HG02884 (cell line): ENCODE measurements around the gene FHOD1.
A peak's percentile ranks its signal among the peaks of the same experiment; 100 is the strongest.

Experiments used
- ATAC-seq: cut with Tn5 transposase; IDR thresholded peaks from one replicate; pipeline ENCODE4 v1.9.1; 2021; ENCODE audit warnings: mild to moderate bottlenecking, moderate library complexity; ENCODE audit not compliant: unreplicated experiment

Gene FHOD1

DNA sequence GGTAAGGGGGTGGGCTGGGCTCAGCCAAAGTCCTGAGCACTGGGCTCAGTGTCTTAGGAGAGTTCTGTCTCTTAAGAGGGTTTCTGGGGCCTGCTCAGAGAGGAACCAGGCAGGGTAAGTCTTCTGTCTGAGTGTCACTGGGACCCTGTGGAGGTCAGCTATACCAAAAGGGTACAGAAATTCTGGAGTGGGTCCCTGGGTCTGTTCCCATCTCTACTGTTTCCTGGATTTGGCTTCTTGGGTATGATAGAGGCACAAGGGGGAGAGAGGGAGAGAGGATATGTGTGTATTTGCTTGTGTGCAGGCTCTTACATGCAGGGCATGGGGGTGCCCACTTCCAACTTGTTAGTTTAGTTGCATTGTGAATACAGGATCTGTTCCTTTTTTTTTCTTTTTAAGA lies 53.7 kb downstream of the FHOD1 start:
- no peak for ATAC-seq

DNA sequence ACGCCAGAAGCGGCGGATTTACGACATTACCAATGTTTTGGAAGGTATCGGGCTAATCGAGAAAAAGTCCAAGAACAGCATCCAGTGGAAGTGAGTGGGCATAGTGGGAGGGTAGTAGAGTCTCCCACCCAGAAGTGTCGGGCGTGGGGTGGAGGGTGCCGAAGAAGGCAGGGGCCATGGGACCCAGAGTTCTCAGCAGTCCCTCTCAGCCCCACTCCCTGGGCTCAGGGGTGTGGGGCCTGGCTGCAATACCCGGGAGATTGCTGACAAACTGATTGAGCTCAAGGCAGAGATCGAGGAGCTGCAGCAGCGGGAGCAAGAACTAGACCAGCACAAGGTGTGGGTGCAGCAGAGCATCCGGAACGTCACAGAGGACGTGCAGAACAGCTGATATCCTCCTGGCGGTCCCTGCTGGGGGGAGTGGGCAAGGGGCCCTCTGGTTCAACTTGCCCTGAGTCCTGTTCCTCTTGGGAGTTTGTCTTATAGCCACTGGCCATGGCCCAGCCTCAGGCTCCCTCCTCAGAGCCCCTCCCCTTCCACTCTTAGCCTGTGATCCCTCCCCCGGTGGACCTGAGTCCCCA lies 54.4 kb downstream of the FHOD1 start:
- ATAC-seq, result no peak

DNA sequence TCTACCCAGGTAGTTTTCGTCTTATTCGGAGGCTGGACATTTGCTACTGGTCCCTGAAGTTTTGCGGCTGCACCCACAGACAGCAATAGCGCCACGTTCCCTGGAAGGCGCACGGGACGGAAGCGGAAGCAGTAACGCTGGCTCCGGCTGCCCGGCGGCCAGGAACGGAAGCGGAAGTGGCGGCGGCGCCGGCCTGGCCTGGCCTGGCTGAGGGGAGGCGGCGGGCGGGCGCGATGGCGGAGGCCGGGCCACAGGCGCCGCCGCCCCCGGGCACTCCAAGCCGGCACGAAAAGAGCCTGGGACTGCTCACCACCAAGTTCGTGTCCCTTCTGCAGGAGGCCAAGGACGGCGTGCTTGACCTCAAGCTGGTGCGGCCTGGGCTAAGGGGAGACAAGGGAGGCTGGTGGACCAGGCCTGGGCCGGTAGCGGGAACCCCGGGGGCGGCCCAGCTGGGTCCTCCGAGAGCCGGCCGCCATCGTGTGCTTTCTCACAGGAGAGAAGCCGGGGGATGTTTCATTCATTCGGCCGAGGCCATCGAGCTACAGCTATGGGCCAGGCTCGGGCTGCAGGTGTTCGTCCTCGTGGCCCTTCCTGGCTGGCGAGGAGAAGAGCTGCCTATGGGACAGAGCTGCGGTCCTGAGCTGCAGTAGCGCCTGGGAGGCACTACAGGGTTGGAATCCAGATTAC lies 55.1 kb downstream of the FHOD1 start, which contains the start of gene E2F4:
Gene E2F4 (plus strand): TSS at position 161 of the 687 bp plus-strand sequence. CDS start 73 bp downstream, at position 234.
- ATAC-seq, result peak; percentile 94

DNA sequence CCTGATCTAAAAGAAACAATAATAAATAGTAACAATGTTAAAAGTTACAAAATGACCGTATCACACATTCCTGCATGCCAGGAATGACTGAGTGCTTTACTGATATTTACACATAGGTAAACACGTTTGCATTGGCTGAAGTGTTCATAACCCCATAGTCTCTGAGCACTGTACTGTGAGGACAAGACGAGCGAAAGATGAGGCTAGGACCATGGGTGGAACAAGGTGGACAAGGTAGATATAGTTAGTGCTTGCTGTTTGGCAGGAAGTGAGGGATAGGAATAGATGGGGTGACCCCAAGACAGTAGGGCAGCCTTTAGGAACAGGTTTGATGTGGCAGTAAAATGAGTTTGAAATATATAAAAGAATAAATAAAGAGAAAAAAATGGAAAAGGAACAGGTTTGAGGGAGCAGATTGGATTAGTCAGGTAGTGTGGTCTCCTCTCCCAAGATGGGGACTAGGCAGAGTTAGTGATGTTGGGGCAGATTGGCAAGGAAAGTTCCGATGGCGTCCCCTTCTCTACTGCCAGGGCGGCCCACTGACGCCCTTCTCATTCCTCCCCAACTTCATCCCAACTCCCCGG lies 55.8 kb downstream of the FHOD1 start:
- ATAC-seq, result no peak

DNA sequence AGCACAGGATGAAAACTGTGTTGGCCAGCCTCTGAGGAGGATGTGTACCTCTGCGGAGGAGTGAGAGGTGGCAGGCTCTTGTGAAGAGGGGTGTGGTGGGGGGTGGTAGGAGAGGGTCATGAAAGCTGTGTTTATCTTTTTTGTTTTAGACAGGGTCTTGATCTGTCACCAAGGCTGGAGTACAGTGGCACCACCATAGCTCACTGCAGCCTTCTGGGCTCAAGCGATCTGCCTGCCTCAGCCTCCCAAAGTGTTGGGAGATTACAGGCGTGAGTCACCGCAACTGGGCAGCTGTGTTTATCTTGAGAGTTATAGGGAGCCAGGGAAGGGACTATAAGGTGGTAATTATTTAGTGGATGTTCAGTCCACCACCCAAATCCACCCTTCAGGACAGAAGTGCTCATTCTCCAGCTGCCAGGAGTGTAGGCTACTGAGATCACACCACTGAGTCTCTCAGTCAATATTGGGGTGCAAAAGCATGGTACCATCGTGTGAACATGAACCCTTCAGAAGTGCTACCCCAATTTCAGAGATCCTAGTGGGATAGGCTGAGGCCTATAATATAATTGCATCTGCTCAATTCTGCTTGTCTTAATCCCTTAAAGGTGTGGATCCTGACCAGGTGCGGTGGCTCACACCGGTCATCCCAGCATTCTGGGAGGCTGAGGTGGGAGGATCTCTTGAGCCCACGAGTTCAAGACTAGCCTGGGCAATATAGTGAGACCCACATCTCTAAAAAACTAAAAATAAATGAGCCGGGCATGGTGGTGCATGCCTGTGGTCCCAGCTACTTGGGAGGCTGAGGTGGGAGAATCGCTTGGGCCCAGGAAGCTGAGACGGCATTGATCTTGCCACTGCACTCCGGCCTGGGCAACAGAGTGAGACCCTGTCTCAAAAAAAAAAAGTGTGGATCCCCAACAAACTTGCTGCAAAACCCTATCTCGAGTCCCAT lies 56.6 kb downstream of the FHOD1 start:
- ATAC-seq, result no peak

DNA sequence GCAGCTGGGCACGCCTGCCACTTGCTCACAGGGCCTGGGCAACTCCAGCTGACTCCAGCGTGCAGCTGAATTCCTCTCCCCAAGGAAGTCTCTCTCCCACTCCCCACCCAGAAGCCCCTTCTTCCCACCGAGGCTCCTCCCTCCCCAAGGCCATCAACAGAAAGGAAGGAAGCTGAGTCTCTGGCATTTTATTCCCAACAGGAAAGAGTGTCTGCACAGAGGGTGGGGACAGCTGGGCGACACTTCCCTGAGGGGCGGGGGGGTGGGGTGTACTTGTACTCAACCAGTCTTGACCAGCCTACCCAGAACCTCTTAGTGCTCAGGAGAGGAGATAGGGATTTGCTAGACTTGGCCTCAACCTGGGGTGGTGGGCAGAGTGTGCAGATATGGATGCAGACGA lies 57.2 kb downstream of the FHOD1 start, which contains the start of gene EXOC3L1:
Gene EXOC3L1 (minus strand): TSS at position 96 of the 400 bp plus-strand sequence. CDS start 460 bp downstream, outside the sequence.
- ATAC-seq, result no peak

DNA sequence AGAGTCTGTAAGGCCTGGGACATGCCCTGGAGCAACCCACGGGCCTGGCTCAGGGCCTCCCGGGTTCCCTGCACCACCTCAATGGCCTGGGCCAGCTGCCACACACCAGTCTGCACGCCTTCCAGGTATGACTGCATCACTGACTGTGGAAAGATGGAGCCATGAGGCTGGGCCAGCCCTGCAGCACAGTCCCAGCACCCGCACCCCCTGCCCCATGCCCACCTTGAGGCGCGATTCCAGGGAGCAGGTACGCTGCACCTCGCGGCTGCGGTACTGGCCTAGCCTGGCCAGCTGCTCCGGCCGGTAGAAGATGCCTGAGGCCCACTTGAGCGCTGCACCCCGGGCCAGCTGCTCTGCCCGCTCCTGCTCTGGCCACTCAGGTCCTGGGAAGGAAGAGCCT lies 58.5 kb downstream of the FHOD1 start:
- no peak for ATAC-seq

DNA sequence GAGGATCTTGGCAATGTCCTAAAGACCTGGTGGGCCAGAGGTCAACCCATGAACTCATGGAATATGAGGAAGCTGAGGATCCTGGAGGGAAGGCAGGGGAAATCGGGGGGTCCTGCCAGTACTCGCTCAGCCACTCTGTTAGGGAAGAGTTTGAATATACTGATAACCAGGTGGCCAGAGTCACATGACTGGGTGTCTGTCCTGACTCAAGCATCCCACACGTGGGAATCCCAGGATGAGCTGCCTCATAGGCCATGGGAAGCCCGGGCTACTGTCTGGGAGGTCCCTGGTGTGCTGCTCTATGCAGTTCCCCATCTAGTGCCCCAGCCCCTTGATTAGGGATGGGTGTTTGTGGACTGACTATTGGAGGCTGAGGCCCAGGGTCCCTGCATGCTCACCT lies 59.0 kb downstream of the FHOD1 start:
- ATAC-seq, result no peak

DNA sequence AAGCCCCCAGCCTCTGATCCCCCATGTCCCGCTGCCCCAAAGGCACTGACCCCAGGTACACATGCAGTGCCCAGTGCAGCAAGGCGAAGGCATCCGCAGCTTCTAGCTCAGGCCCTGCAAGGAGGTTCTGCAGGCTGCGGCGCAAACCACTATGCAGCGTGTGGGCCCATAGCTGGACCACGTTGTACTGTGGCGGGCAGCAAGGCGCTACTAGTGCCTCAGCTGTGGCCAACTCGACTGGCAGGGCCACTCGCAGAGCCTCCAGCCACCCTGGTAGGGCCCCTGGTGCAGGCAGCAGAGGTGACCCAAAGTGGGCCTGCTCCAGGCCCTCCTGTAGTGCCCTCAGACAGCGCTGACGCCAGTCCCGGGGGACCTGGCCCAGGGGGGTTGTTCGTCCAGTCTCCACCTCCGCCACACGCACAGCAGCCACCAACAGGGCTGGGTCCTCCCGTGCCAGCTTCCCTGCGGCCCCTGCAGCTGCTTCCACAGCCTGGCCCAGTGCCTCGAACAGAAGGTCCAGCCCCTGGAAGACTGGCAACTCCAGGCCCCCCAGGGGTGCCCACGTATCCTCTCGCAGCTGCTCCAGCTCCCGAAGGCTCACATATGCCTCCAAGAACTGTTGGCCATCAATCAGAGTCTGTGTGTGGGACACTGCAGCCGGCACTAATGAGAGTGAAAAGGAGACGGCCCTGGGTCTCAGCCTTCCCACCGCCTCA lies 59.9 kb downstream of the FHOD1 start:
- ATAC-seq, result no peak

DNA sequence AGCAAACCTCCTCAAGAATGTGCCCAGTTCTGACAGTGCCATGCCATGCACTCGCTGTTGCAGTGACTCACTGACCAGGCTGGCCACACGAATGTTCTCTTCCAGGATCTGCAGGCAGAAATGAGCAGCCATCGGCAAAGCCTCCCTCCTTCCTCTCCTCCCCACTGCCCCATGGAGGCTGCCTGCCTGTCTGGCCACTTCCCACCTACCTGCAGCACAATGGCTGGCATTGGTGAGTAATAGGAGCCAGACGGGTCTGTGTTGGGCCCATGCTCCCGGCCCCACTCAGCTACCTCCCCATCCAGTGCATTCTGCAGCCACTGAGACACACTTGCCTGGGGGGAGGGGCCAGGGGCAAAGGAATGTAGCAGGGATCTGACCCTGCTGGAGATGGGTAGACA lies 60.7 kb downstream of the FHOD1 start:
- ATAC-seq, result no peak

DNA sequence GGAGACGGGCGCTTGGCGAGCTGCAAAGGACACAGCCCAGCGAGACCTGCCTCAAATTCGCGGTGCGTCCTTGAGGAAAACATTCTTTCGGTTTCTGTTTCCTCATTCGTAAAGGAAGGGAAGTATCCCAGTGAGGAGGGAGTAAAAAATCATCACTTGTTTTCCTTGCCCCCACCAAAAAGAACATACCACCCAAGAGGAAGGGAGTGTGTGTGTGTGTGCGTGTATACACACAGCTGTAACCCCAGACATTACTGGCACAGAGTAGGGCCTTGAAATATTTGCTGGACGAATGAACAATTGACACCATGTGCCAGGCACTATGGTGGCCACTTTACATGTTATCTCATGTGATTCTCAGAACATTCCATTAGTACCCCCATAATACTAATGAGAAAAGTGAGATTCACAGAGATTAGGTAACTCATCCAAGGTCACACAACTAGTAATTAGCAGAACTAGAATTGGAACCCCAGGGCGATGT lies 61.6 kb downstream of the FHOD1 start:
- no peak for ATAC-seq

DNA sequence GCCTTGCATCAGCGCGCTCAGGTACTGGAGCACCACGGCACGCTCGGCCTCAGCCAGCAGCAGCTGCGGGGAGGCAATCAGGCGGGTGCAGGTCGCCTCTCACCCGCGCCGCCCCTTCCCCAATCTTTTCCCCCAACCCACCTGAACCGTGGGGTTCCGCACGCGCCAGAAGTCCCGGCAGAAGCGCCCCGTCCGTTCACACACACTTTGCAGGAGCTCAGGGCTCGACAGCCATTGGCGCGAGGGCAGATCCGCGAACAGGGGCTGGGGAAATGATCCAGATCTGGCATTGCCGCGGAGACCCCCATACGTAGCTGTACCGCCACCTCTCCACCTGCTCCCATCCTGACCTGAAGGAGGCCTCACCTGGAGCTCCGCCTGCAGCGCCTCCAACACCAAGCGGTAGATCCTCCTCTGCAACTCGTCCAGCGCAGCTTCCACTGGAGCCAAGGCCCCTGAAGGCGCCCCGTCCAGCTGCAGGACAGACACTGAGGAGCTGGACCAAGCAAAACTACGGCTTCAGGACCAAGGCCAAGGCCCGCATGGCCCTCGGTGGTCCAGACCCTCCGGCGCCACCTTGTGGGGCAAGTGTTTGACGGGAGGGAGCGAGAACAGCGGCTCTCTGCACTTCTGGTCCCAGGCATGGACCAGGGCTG lies 62.2 kb downstream of the FHOD1 start:
- no peak for ATAC-seq

DNA sequence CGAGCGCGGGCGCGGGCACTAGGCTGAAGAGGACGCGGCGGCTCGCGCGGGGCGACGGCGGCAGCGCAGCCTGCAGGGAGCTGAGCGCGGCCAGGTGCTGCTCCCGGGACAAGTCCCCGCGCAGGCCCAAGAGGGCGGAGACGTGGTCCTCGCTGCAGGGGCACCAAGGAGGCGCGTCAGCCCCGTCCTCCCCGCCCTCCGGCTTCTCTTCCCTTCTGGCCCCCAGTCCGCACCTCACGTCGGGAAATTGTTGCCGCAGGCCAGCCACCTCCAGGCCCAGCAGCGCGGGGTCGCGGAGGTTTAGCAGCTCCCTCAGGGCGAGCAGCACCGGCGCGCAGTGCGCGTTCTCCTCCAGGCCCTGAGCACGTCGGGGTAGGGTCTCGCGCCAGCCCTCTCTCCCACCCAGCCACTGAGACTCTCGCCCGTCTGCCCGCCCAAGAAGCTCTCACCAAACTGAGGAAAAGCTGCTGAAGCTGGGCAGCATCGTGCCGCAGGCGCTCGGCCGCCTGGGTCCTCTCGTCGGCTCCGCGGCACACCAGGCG lies 62.8 kb downstream of the FHOD1 start:
- no peak for ATAC-seq

DNA sequence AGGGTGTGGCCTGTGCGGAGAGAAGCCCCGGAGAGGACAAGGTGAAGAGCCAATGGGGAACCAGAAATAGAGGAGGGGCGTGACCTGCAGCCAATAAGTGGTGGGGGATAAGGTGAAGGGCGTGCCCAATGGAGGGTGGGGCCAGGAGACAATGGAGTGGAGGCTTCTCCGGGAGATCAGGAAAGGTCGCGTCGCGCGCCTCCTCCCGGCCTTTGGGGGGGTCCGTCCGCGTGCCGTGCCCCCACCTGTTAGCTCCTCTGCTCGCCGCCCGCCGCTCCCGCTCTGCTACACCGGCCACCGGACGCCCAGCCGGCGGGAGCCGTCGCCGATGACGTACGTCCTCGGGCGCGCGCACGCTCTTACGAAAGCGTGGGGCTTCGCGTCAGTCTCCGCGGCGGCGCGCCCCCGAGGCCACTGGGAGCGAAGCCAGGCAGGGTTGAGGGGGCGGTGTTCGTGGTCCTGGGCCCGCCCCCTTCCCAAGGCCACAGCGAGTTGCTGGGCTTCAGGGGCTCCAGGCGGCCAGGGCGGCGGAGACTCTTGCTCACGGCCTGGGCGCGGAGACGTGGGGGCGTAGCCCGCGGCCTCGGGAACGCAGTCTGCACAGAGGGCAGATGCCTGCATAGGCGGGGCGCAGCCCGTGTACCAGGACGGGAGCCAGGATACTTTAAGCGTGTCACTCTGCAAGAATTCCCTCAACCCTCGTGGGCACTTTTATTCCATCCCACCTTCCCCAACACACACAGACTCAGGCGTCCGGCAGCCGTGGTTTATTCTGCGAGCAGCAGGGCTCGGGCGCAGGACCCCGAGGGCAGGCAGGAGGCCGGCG lies 63.4 kb downstream of the FHOD1 start, which contains the start of gene MATCAP1:
Gene MATCAP1 (minus strand): TSS at position 337 of the 826 bp plus-strand sequence. CDS start 3,353 bp downstream, outside the sequence.
- ATAC-seq, result peak; percentile 92

DNA sequence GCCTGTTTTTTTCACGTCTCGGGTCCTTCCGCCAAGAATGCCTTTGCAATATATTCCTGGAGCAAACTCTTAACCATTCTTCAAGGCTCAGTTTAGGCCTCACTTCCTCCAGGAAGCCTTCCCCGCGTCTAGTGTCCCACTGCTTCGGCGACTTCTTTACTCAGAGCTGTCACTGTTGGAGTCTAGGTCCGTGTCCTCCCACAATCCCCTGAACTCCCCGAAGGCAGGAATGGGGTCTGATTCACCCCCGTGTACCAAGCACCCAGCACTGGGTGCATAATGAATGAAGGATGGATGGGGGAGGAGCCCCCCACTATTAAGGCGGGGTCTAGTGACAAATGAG lies 64.0 kb downstream of the FHOD1 start:
- ATAC-seq, result no peak

DNA sequence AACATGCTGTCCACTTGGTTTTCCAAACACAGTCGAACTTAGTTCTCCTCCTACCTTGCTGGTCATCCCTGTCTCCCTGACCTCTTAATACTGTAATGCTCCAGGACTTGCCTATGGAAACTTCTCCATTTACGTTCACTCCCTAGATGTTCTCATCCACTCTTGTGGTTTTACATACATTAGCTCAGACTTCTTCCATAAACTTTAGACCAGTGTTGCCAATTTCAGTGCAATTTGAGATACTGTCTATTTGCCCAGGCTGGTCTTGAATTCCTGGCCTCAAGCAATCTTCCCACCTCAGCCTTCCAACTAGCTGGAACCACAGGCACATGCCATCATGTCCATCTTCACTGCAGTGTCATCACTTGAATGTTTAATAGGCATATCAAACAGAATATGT lies 65.0 kb downstream of the FHOD1 start:
- ATAC-seq, result no peak

DNA sequence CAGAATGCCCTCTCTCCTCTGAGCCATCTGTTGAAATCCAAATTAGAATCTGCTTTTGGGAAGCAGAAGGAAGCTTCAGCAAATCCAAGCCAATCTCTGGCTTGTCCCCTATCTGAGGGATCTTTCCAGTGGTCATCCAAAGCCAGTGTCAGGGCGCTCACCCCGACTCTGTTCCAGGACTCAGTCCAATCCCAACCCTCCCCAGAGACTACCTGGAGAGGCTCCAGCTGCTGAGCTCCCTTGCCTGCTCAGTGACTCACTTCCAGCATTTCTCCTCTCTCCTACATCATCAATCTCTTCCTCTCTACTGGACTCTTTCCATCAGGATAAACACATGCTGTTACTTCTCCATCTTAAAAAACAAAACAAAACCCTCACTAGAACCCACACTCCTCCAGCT lies 65.9 kb downstream of the FHOD1 start:
- no peak for ATAC-seq

DNA sequence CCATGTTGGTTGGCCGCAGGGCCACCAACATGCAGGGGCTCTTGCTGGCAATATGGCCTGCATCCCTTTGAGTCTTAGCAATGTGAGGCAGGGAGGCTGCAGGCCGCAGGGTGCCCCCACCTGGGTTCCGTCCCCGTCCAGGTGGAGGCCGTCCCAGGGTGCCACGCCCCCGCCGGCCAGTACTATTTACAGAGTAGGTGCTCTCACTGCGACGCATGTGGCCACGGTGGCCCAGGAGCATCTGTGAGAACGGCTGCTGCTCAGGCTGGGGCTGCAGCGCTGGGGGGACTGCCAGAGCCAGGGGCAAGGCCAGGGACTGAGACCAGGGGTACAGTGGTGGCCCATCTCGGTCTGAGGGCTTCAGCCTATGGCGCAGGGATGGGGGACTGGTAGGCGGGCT lies 67.1 kb downstream of the FHOD1 start:
- no peak for ATAC-seq
